22Rv1 (cell line): Measurements from ENCODE around the gene RARRES2.

Experiments used
- H3K27ac ChIP-seq: fragments of 450-650 bp; 2 replicates; pipeline ENCODE4 v1.5.1; 2017
- ZFX ChIP-seq: fragments of 450-650 bp; IDR thresholded peaks from 2 replicates; pipeline ENCODE4 v1.6.1; 2017; ENCODE audit warnings: antibody characterized with exemption, borderline replicate concordance
- TF ChIP-seq, protein P1 (sequence below): fragments of 450-650 bp; IDR thresholded peaks from 2 replicates; pipeline ENCODE4 v1.5.1; 2017; ENCODE audit warnings: mild to moderate bottlenecking

The RARRES2 gene

DNA sequence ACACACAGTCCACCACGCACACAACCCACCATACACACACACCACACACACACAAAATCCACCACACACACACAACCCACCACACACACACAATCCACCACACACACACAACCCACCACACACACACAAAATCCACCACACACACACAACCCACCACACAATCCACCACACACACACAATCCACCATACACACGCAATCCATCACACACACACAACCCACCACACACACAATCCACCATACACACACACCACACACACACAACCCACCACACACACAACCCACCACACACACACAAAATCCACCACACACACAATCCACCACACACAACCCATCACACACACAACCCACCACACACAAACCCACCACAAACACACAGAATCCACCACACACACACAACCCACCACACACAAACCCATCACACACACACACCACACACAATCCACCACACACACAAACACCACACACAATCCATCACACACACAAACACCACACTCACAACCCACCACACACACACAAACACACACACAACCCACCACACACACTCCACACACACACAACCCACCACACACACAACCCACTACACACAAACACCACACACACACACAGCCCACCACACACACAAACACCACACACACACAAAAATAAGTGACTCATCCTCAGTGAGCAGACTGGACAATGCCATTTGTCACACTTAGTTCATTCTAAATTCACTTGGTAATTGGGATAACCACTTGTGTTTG, 18.4 kb upstream of the RARRES2 start:
- TF ChIP-seq, protein P1, sequence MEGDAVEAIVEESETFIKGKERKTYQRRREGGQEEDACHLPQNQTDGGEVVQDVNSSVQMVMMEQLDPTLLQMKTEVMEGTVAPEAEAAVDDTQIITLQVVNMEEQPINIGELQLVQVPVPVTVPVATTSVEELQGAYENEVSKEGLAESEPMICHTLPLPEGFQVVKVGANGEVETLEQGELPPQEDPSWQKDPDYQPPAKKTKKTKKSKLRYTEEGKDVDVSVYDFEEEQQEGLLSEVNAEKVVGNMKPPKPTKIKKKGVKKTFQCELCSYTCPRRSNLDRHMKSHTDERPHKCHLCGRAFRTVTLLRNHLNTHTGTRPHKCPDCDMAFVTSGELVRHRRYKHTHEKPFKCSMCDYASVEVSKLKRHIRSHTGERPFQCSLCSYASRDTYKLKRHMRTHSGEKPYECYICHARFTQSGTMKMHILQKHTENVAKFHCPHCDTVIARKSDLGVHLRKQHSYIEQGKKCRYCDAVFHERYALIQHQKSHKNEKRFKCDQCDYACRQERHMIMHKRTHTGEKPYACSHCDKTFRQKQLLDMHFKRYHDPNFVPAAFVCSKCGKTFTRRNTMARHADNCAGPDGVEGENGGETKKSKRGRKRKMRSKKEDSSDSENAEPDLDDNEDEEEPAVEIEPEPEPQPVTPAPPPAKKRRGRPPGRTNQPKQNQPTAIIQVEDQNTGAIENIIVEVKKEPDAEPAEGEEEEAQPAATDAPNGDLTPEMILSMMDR, result no peak
- TF ChIP-seq ZFX, result no peak
- H3K27ac ChIP-seq, result no peak overlapping the region

DNA sequence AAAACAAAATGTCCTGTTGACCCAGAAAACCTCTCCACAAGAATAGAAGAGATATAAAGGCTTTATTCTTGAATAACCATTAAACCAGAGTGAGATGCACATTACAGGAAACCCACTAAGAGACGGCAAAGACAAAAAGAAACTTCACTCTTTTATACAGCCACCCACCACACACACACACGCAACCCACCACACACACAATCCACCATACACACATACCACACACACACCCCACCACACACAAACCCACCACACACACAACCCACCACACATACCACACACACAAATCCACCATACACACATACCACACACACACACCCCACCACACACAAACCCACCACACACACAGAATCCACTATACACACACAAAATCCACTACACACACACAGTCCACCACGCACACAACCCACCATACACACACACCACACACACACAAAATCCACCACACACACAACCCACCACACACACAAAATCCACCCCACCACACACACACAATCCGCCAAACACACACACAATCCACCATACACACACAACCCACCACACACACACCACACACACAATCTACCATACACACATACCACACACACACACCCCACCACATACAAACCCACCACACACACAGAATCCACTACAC, 17.7 kb upstream of the RARRES2 start:
- TF ChIP-seq ZFX, result no peak
- TF ChIP-seq, protein P1, result no peak
- H3K27ac ChIP-seq, result no peak overlapping the region

DNA sequence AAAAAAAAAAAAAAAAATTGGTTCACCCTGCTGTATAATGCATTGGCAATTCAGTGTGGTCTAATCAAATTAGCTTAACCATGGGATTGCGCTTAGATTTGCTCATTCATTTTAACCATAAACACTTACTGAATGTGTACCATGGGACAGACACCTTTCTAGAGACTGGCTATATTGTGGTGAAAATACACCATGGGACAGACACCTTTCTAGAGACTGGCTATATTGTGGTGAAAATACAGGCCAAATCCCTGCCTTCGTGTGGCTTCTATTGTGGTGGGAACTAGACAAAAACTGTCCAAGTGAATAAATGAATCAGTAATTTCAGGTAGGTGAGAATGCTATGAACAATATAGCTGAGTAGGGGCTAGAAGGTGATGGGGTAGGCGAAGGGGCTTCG, 17.0 kb upstream of the RARRES2 start:
- TF ChIP-seq ZFX, result no peak
- TF ChIP-seq, protein P1, result no peak
- no peak overlapping the region for H3K27ac ChIP-seq

DNA sequence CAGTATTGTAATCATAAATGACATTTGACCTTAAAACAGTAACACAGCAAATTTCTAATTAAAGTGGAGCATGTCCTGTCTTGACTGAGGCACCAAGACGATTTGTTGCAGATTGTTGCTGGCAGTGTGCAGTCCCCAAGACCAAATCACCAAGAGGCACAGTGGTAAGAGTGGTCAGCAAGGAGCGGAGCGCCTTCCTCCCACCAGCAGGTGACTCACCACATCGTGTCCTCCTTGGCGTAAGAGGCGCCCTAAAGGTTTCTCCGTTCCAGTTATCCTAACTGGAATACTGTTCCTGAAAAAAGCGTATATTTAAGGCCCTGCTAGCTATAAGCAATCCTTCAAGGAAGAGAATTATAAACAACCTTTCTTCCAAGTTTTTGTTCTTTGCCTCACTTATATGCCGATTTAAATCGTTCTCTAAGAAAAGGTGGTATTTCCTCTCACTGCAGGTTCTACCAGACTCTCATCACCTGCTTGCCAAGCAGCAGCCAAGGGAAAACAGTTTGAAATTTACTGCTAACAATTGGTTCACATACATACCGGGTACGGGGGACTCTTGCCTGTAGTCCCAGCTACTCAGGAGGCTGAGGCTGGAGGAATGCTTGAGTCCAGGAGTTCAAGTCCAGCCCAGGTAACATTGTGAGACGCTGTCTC, 16.5 kb upstream of the RARRES2 start:
- H3K27ac ChIP-seq, result no peak overlapping the region
- TF ChIP-seq ZFX, result no peak
- TF ChIP-seq, protein P1, result no peak

DNA sequence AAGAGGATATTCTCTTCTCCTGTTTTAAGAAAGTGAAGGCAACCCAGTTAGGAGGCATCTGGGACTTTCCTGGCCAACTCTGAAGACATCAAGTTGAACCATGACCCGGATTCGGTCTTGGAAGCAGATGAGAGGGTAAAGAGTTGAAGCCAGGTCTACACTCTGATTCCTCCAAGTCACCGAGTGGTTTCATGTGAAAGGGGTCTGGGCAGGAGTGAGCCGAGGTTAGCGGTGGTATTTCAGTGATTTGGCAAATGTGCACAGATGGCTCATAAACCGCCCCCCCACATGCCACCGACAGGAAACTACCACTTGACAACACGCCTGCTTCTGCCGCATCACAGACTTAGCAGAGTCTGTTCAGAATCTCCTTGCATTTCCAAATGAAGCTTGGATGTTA, 15.8 kb upstream of the RARRES2 start:
- no peak for TF ChIP-seq ZFX
- TF ChIP-seq, protein P1, result no peak
- H3K27ac ChIP-seq, result no peak overlapping the region

DNA sequence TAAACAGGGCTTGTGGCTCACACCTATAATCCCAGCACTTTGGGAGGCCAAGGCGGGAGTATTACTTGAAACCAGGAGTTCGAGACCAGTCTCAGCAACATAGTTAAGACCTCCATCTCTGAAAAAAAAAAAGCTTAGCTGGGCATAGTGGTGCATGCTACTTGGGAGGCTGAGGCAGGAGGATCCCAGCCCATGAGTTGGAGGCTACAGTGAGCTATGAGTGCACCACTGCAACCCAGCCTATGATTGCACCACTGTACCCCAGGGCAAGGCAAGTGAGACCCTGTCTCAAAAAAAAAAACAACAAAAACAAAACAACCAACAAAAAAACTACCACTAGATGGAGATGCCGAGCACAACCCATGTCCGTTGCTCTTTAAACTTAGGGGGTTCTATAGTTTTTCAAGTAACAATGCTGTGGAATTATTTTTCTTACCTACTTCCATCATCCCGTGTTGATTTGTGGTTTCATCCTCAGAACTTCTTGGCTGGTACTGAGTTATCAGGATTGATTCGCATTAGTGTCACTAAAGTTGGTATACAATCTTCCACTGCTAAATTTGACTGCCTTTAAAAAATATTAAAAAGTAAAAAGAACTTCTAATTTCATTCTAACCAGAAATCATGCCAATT, 15.0 kb upstream of the RARRES2 start:
- peak overlapping the region; percentile 75 for H3K27ac ChIP-seq
- TF ChIP-seq, protein P1, result peak; percentile 95
- TF ChIP-seq ZFX, result no peak
